ENCODE results near the gene BLOC1S2.

The BLOC1S2 gene

GRCh38 chr10:100327007-100327717 lies 40.7 kb upstream of the BLOC1S2 start:
- TF ChIP-seq CTCF (IDR thresholded peaks at IDR 0.05; ENCODE audit: extremely low read depth, missing control alignments): no peak
- peak; percentile 85 for DNase-seq (ENCODE audit: low spot score)

GRCh38 chr10:100325158-100325557 lies 38.7 kb upstream of the BLOC1S2 start:
- TF ChIP-seq CTCF (IDR thresholded peaks at IDR 0.05; ENCODE audit: extremely low read depth, missing control alignments): no peak
- DNase-seq (ENCODE audit: low spot score): no peak

- no peak for DNase-seq (ENCODE audit: low spot score)
- no peak for TF ChIP-seq CTCF (IDR thresholded peaks at IDR 0.05; ENCODE audit: extremely low read depth, missing control alignments)
These were observed 33.4 kb upstream of the BLOC1S2 start for GRCh38 chr10:100319707-100320402.

GRCh38 chr10:100318207-100318606 lies 31.7 kb upstream of the BLOC1S2 start:
- DNase-seq (ENCODE audit: low spot score): no peak
- TF ChIP-seq CTCF (IDR thresholded peaks at IDR 0.05; ENCODE audit: extremely low read depth, missing control alignments): no peak

GRCh38 chr10:100315615-100316014 lies 29.1 kb upstream of the BLOC1S2 start:
- DNase-seq (ENCODE audit: low spot score): no peak
- no peak for TF ChIP-seq CTCF (IDR thresholded peaks at IDR 0.05; ENCODE audit: extremely low read depth, missing control alignments)

GRCh38 chr10:100311298-100311697 lies 24.8 kb upstream of the BLOC1S2 start:
- no peak for TF ChIP-seq CTCF (IDR thresholded peaks at IDR 0.05; ENCODE audit: extremely low read depth, missing control alignments)
- DNase-seq (ENCODE audit: low spot score): no peak

- TF ChIP-seq CTCF (IDR thresholded peaks at IDR 0.05; ENCODE audit: extremely low read depth, missing control alignments): no peak
- no peak for DNase-seq (ENCODE audit: low spot score)
These were observed 21.2 kb upstream of the BLOC1S2 start for GRCh38 chr10:100307684-100308083.

Data from GM20000 (cell line).